HG02970 (cell line): ENCODE results near the gene PTPRR.

Source experiments
- ATAC-seq: cut with Tn5 transposase; IDR thresholded peaks from one replicate; pipeline ENCODE4 v1.9.1; 2021; ENCODE audit warnings: mild to moderate bottlenecking, moderate library complexity, moderate number of reproducible peaks; ENCODE audit not compliant: unreplicated experiment, low FRiP score

Gene PTPRR

GRCh38 chr12:70618371-70618770, 302.2 kb downstream of the PTPRR start:
- ATAC-seq = no peak

- ATAC-seq = no peak
Observed at GRCh38 chr12:70617450-70617849, 303.1 kb downstream of the PTPRR start.

GRCh38 chr12:70615174-70615866, 305.2 kb downstream of the PTPRR start:
- ATAC-seq = no peak

GRCh38 chr12:70609739-70610491, 310.6 kb downstream of the PTPRR start:
- no peak for ATAC-seq

GRCh38 chr12:70609203-70609602, 311.3 kb downstream of the PTPRR start:
- no peak for ATAC-seq

GRCh38 chr12:70608184-70608583, 312.4 kb downstream of the PTPRR start:
- no peak for ATAC-seq

GRCh38 chr12:70607107-70607506, 313.4 kb downstream of the PTPRR start:
- no peak for ATAC-seq

- no peak for ATAC-seq
Observed at GRCh38 chr12:70605976-70606375, 314.6 kb downstream of the PTPRR start.

GRCh38 chr12:70604662-70605061, 315.9 kb downstream of the PTPRR start:
- ATAC-seq = no peak

GRCh38 chr12:70603044-70603443, 317.5 kb downstream of the PTPRR start:
- no peak for ATAC-seq

GRCh38 chr12:70598467-70599193, 321.9 kb downstream of the PTPRR start:
- ATAC-seq = no peak

GRCh38 chr12:70592664-70593063, 327.9 kb downstream of the PTPRR start:
- no peak for ATAC-seq

GRCh38 chr12:70590549-70591226, 329.9 kb downstream of the PTPRR start:
- ATAC-seq = no peak

GRCh38 chr12:70590051-70590450, 330.5 kb downstream of the PTPRR start:
- peak; percentile 80 for ATAC-seq
